NT2/D1 (cell line): ENCODE data around the gene NSF.
"Not testable (repeated sequence)": the region's sequence is repeated elsewhere in the genome, so short reads cannot be mapped to it uniquely, and the experiment has no call there.

Experiments
- DNase-seq: peaks from one replicate; pipeline ENCODE4 v3.0.0-alpha.2; 2011; ENCODE audit warnings: low read depth, low spot score
- H3K27me3 ChIP-seq: 2 replicates; pipeline ENCODE4 v1.6.0; 2011; ENCODE audit warnings: mild to moderate bottlenecking; ENCODE audit not compliant: insufficient read length, insufficient read depth
- H3K36me3 ChIP-seq: 2 replicates; pipeline ENCODE4 v1.6.1; 2011; ENCODE audit warnings: mild to moderate bottlenecking, low read length, mixed read lengths; ENCODE audit not compliant: insufficient read depth, insufficient read length
- H3K4me1 ChIP-seq: 2 replicates; pipeline ENCODE4 v1.5.1; 2011; ENCODE audit not compliant: insufficient read depth, insufficient read length
- H3K4me3 ChIP-seq: 2 replicates; pipeline ENCODE4 v1.5.1; 2011; ENCODE audit warnings: low read depth; ENCODE audit not compliant: insufficient read length
- H3K9ac ChIP-seq: 2 replicates; pipeline ENCODE4 v1.6.0; 2011; ENCODE audit warnings: low read depth; ENCODE audit not compliant: insufficient read length
- H3K9me3 ChIP-seq: 2 replicates; pipeline ENCODE4 v1.5.1; 2011; ENCODE audit warnings: mild to moderate bottlenecking, low read length; ENCODE audit not compliant: insufficient read depth
- SUZ12 ChIP-seq: IDR thresholded peaks from 2 replicates; pipeline ENCODE4 v1.6.1; 2011; ENCODE audit not compliant: insufficient read length, insufficient read depth; ENCODE audit errors: extremely low read depth
- YY1 ChIP-seq: IDR thresholded peaks from 2 replicates; pipeline ENCODE4 v1.6.1; 2011; ENCODE audit not compliant: insufficient read length, insufficient read depth
- ZNF274 ChIP-seq: IDR thresholded peaks from 2 replicates; pipeline ENCODE4 v1.6.1; 2011; ENCODE audit warnings: mild to moderate bottlenecking, low read depth, low read length

Gene NSF

GRCh38 chr17:46672777-46673176, 82.3 kb downstream of the NSF start:
- H3K4me1 ChIP-seq, DNase-seq: not testable (repeated sequence)

GRCh38 chr17:46677819-46678218, 87.3 kb downstream of the NSF start:
- not testable (repeated sequence) for H3K4me3 ChIP-seq, H3K4me1 ChIP-seq, H3K9ac ChIP-seq, H3K9me3 ChIP-seq, DNase-seq, H3K27me3 ChIP-seq, H3K36me3 ChIP-seq

More at GRCh38 chr17:46672777-46673176, 82.3 kb downstream of the NSF start:
- not testable (repeated sequence) for H3K27me3 ChIP-seq, H3K9me3 ChIP-seq, H3K36me3 ChIP-seq, H3K4me3 ChIP-seq, H3K9ac ChIP-seq

DNA sequence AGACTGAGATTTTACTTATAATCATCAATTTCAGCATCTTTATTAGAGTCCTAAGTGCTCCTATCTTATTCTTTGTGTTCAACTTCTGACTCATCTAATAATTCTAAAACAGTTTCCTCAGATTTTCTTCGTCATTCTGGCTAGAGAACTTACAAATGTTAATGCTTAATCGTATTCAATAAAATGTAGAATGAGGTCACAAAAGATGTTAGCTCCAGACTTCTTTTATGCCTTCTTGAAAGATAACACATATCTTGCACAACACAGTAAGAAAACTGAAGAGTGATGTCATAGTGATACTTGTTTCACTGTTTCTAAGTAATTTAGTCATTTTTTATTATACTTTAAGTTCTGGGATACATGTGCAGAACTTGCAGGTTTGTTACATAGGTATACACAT, 93.2 kb downstream of the NSF start:
- H3K36me3 ChIP-seq, H3K27me3 ChIP-seq, H3K9ac ChIP-seq, H3K4me3 ChIP-seq, DNase-seq, H3K4me1 ChIP-seq, H3K9me3 ChIP-seq: not testable (repeated sequence)

DNA sequence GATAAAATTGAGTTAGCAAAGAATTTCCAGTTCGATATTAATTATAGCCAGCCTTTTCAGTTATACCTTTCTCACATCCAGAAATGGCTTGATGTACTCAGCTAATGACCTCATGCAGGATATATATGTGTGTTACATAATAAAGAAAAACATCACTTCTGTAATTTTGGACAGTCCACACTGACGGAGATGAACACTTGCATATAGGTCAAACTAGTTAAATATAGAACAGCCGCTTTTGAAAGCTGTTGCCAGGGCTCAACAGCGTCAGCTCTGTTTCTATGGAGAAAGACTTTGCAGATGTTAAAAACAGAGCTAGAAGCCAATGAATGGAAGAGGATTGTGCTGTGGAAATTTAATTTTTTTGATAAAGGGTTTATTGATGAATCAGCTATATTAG, 94.8 kb downstream of the NSF start:
- H3K9ac ChIP-seq, result not testable (repeated sequence)

DNA sequence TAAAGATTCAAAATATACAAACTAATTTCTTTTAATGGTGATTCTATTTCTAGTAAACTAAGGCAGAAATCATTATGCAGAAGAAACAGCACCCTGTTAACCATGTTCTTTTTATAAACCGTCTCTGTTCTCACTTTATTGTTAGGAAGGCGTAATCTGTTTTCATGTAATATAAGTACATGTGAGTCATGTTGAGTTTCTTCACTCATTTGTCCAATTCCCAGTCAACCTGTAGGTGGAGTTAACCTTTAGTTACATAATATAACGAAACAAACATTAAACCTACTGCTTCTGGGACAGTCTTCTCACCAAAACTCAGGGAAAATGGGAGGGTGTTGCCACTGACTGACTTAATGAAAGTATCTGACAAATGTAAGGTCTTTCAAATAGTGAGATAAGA, 101.7 kb downstream of the NSF start:
- not testable (repeated sequence) for H3K4me3 ChIP-seq, H3K36me3 ChIP-seq, H3K4me1 ChIP-seq, H3K9me3 ChIP-seq, H3K9ac ChIP-seq, DNase-seq, H3K27me3 ChIP-seq

More for the DNA sequence above, 94.8 kb downstream of the NSF start:
- H3K9me3 ChIP-seq, H3K27me3 ChIP-seq, H3K4me1 ChIP-seq, H3K4me3 ChIP-seq, DNase-seq, H3K36me3 ChIP-seq: not testable (repeated sequence)

- H3K9me3 ChIP-seq, H3K4me1 ChIP-seq, H3K27me3 ChIP-seq, H3K9ac ChIP-seq, H3K36me3 ChIP-seq, H3K4me3 ChIP-seq, DNase-seq: not testable (repeated sequence)
Observed at GRCh38 chr17:46693283-46693682, 102.8 kb downstream of the NSF start.

DNA sequence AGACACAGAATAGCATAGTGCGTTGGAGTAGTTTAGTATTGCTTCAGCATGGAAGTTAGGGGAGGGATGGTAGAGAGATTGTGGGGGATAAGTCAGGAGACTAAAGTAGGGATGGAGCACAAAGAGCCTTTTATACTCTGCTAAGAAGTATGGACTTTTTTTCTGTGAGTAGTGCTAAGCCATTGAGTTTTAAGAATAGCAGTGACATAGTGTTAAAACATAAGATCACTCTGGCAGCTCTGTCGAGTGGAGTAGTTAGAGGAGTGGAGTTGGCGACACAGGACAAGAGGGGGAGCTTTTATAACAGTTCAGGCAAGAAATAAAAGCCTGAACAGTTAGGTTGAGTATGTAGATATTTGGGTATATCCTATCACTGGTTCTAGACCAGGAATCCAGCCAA, 106.1 kb downstream of the NSF start:
- not testable (repeated sequence) for H3K27me3 ChIP-seq, DNase-seq, H3K9ac ChIP-seq, H3K4me3 ChIP-seq, H3K4me1 ChIP-seq, H3K36me3 ChIP-seq, H3K9me3 ChIP-seq

DNA sequence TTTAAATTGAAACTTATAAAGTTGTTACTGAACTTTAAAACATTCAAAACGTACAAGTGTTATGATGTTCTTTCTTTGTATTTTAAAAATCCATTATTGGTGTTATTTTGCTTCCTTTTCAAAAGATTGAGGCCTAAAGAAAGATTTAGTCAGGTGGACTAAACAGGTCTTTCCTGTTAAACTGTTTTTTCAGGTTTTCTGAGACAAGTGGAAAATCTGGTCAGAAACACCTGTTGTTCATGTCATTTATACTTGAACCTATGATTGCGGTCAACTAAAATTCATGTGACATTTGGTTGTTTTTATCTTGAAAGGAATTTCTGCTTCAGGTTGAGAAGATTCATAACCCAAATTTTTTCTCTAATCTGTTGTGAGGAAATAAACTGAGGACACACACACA, 108.5 kb downstream of the NSF start:
- not testable (repeated sequence) for H3K9ac ChIP-seq, DNase-seq, H3K9me3 ChIP-seq, H3K4me1 ChIP-seq, H3K36me3 ChIP-seq, H3K27me3 ChIP-seq, H3K4me3 ChIP-seq

GRCh38 chr17:46717999-46718398, 127.5 kb downstream of the NSF start:
- H3K9me3 ChIP-seq, result no peaks in the 10 kb centered on the region
- no peak for DNase-seq
- H3K4me1 ChIP-seq, result no peaks in the 10 kb centered on the region
- no peak overlapping the region for H3K4me3 ChIP-seq
- peaks cover 15% of the 10 kb centered on the region for H3K36me3 ChIP-seq
- H3K27me3 ChIP-seq, result no peaks in the 10 kb centered on the region
- no peak overlapping the region for H3K9ac ChIP-seq
- TF ChIP-seq YY1 (no peak), SUZ12 (no peak), ZNF274 (no peak)
